GM23338 (cell line): ENCODE measurements around the gene CRYBG3. TPM values are rescaled to one million over a fixed set of nuclear protein-coding genes. Genes with fewer than 3 reads are reported as not detected.

Source experiments
- ATAC-seq: fragments of 200-7000 bp; cut with Tn5 transposase; 3 replicates; pipeline ENCODE4 v1.9.1; 2020
- DNase-seq: peaks from one replicate; pipeline ENCODE4 v3.0.0-alpha.2; 2015; ENCODE audit warnings: low spot score
- H2AFZ ChIP-seq: fragments of 200-600 bp; sonication (generic); 2 replicates; pipeline ENCODE4 v1.8.0; 2016; ENCODE audit warnings: antibody characterized with exemption, mild to moderate bottlenecking, moderate library complexity
- H3F3A ChIP-seq: fragments of 200-600 bp; sonication (generic); replicated peaks from 2 replicates; pipeline ENCODE4 v1.8.0; 2017; ENCODE audit warnings: antibody characterized with exemption, mixed run types, low read depth
- H3K27ac ChIP-seq: fragments of 200-600 bp; sonication (generic); 2 replicates; pipeline ENCODE4 v1.6.1; 2016; ENCODE audit warnings: low read depth
- H3K27me3 ChIP-seq: fragments of 200-600 bp; sonication (generic); 2 replicates; pipeline ENCODE4 v1.8.0; 2016; ENCODE audit warnings: mild to moderate bottlenecking, mixed run types, moderate library complexity; ENCODE audit not compliant: insufficient read depth
- H3K36me3 ChIP-seq: fragments of 200-600 bp; sonication (generic); 2 replicates; pipeline ENCODE4 v1.8.0; 2016; ENCODE audit warnings: mild to moderate bottlenecking; ENCODE audit not compliant: insufficient read depth
- H3K4me1 ChIP-seq: fragments of 200-600 bp; sonication (generic); 2 replicates; pipeline ENCODE4 v1.8.0; 2016; ENCODE audit warnings: mild to moderate bottlenecking, moderate library complexity; ENCODE audit not compliant: insufficient read depth
- H3K4me2 ChIP-seq: fragments of 200-600 bp; sonication (generic); 2 replicates; pipeline ENCODE4 v1.7.1; 2017; ENCODE audit warnings: mixed run types
- H3K4me3 ChIP-seq: fragments of 200-600 bp; sonication (generic); 2 replicates; pipeline ENCODE4 v1.6.1; 2016; ENCODE audit warnings: mixed run types
- H3K79me2 ChIP-seq: fragments of 200-600 bp; sonication (generic); replicated peaks from 2 replicates; pipeline ENCODE4 v1.8.0; 2017; ENCODE audit warnings: mild to moderate bottlenecking; ENCODE audit not compliant: insufficient read depth
- H3K9me2 ChIP-seq: fragments of 200-600 bp; sonication (generic); 2 replicates; pipeline ENCODE4 v1.8.0; 2017; ENCODE audit not compliant: insufficient read depth
- H4K20me1 ChIP-seq: fragments of 200-600 bp; sonication (generic); replicated peaks from 2 replicates; pipeline ENCODE4 v1.8.0; 2017; ENCODE audit warnings: mild to moderate bottlenecking; ENCODE audit not compliant: insufficient read depth
- H3K27ac Mint-ChIP-seq: 2 replicates; pipeline ENCODE4 v1.8.0; 2020; ENCODE audit warnings: inconsistent platforms, mild to moderate bottlenecking, moderate library complexity, mixed read lengths
- H3K27me3 Mint-ChIP-seq: 3 replicates; pipeline ENCODE4 v1.8.0; 2022; ENCODE audit warnings: low read depth, mild to moderate bottlenecking, moderate library complexity, mixed read lengths, inconsistent platforms; ENCODE audit not compliant: insufficient read depth, poor library complexity
- H3K36me3 Mint-ChIP-seq: 3 replicates; pipeline ENCODE4 v1.8.0; 2021; ENCODE audit warnings: low read depth, mild to moderate bottlenecking, inconsistent platforms, moderate library complexity, mixed read lengths
- H3K4me1 Mint-ChIP-seq: 3 replicates; pipeline ENCODE4 v1.8.0; 2020; ENCODE audit warnings: mild to moderate bottlenecking, inconsistent platforms, mixed read lengths
- H3K4me3 Mint-ChIP-seq: 3 replicates; pipeline ENCODE4 v1.8.0; 2021; ENCODE audit warnings: moderate library complexity, mild to moderate bottlenecking, inconsistent platforms, mixed read lengths
- H3K9me3 Mint-ChIP-seq: 3 replicates; pipeline ENCODE4 v1.8.0; 2020; ENCODE audit warnings: moderate library complexity, mild to moderate bottlenecking, inconsistent platforms, mixed read lengths
- CREB1 ChIP-seq: fragments of 250-450 bp; sonication (Bioruptor Pico); IDR thresholded peaks from 2 replicates; pipeline ENCODE4 v1.5.0; 2020; ENCODE audit warnings: low read depth, mild to moderate bottlenecking, moderate library complexity
- CTCF ChIP-seq, 2 experiments: fragments of 200-600 bp in 1 of 2; sonication (generic) in 1 of 2; conservative IDR thresholded peaks; 2 replicates each; pipeline versions ENCODE4 v1.5.1 to v1.6.1; 2016 to 2017; ENCODE audit warnings: antibody characterized with exemption in 2 of 2, low read depth in 2 of 2, mild to moderate bottlenecking in 2 of 2, moderate library complexity in 1 of 2
- EZH2 ChIP-seq: fragments of 200-600 bp; sonication (generic); IDR thresholded peaks from one replicate; pipeline ENCODE4 v1.8.0; 2017; ENCODE audit warnings: antibody characterized with exemption, mild to moderate bottlenecking, low read depth; ENCODE audit not compliant: unreplicated experiment
- EZH2phosphoT487 ChIP-seq: fragments of 200-600 bp; sonication (generic); IDR thresholded peaks from one replicate; pipeline ENCODE4 v1.8.1; 2018; ENCODE audit warnings: antibody characterized with exemption; ENCODE audit not compliant: unreplicated experiment
- JUNB ChIP-seq: IDR thresholded peaks from one replicate; pipeline ENCODE4 v1.6.1; 2016; ENCODE audit warnings: antibody characterized with exemption; ENCODE audit not compliant: unreplicated experiment
- POLR2AphosphoS5 ChIP-seq: IDR thresholded peaks from 2 replicates; pipeline ENCODE4 v1.6.1; 2016; ENCODE audit warnings: antibody characterized with exemption, low read depth
- ZNF331 ChIP-seq: fragments of 250-450 bp; sonication (Bioruptor Pico); IDR thresholded peaks from 2 replicates; pipeline ENCODE4 v1.5.0; 2020; ENCODE audit warnings: low read depth, mild to moderate bottlenecking, moderate library complexity
- polyA plus RNA-seq: library from polyadenylated mRNA; unstranded; fragments of >200 nt; fragmentation: Nextera tagmentation; extraction: Ambion mirVana; gene quantifications from 2 replicates; pipeline ENCODE4 v1.2.1, GENCODE V29; 2016
- total RNA-seq: library from RNA; depleted of rRNA; stranded (reverse); fragments of >200 nt; shearing (Covaris generic); gene quantifications from 2 replicates; pipeline ENCODE4 v1.2.3, GENCODE V29; 2014

Gene CRYBG3
- total and polyA plus RNA-seq, 2 experiments from 2014 or later: 2.3 to 8.9 TPM

GRCh38 chr3:97952872-97953271 lies 131.1 kb downstream of the CRYBG3 start:
- no peak overlapping the region for H3K4me3 ChIP-seq
- H3K4me3 Mint-ChIP-seq: no peak overlapping the region
- no peaks in the 10 kb centered on the region for H3K9me3 Mint-ChIP-seq
- 0 out of 2 replicates have a peak, but pooled peaks cover 3% of the 10 kb centered on the region for H3K36me3 ChIP-seq
- no peaks in the 10 kb centered on the region for H3K79me2 ChIP-seq
- no peaks in the 10 kb centered on the region for H3F3A ChIP-seq
- H2AFZ ChIP-seq: no peak overlapping the region
- no peak for TF ChIP-seq EZH2
- no peak for ATAC-seq
- H4K20me1 ChIP-seq: no peaks in the 10 kb centered on the region; the same call in 1 of the 2 replicates
- no peak overlapping the region for H3K27ac Mint-ChIP-seq
- no peak overlapping the region for H3K27ac ChIP-seq
- no peak overlapping the region for H3K4me2 ChIP-seq
- no peaks in the 10 kb centered on the region for H3K27me3 Mint-ChIP-seq
- H3K36me3 Mint-ChIP-seq: peaks cover 18% of the 10 kb centered on the region
- DNase-seq: no peak
- H3K4me1 ChIP-seq: no peaks in the 10 kb centered on the region
- H3K4me1 Mint-ChIP-seq: peaks cover 3% of the 10 kb centered on the region; the same call in 2 of the 3 replicates
- H3K27me3 ChIP-seq: no peaks in the 10 kb centered on the region
- no peaks in the 10 kb centered on the region for H3K9me2 ChIP-seq

- peak in 1 of 2 experiments; percentile 35; a peak in 1 of 4 replicates for TF ChIP-seq CTCF (conservative IDR thresholded peaks at IDR 0.05; ENCODE audit: low read depth in 2 of 2)
- TF ChIP-seq CREB1: no peak
- no peak overlapping the region for H3K4me3 Mint-ChIP-seq
- no peaks in the 10 kb centered on the region for H3K4me1 ChIP-seq
- no peaks in the 10 kb centered on the region for H3K27me3 Mint-ChIP-seq
- no peak overlapping the region for H2AFZ ChIP-seq
- H4K20me1 ChIP-seq: no peaks in the 10 kb centered on the region; the same call in 1 of the 2 replicates
- ATAC-seq (peak; percentile 47; the same call in 2 of the 3 replicates), DNase-seq (no peak)
- no peaks in the 10 kb centered on the region for H3K9me2 ChIP-seq
- 0 out of 2 replicates have a peak, but pooled peaks cover 3% of the 10 kb centered on the region for H3K36me3 ChIP-seq
- no peaks in the 10 kb centered on the region for H3K9me3 Mint-ChIP-seq
- H3K36me3 Mint-ChIP-seq: peaks cover 10% of the 10 kb centered on the region
- no peak overlapping the region for H3K27ac Mint-ChIP-seq
- no peaks in the 10 kb centered on the region for H3F3A ChIP-seq
- no peaks in the 10 kb centered on the region for H3K79me2 ChIP-seq
- H3K4me3 ChIP-seq: no peak overlapping the region
- H3K27ac ChIP-seq: no peak overlapping the region
- H3K27me3 ChIP-seq: no peaks in the 10 kb centered on the region
- H3K4me1 Mint-ChIP-seq: peaks cover 3% of the 10 kb centered on the region; the same call in 2 of the 3 replicates
- no peak overlapping the region for H3K4me2 ChIP-seq
Observed at GRCh38 chr3:97954228-97954827, 132.5 kb downstream of the CRYBG3 start.

GRCh38 chr3:97956051-97956450 lies 134.2 kb downstream of the CRYBG3 start:
- no peak overlapping the region for H3K27ac ChIP-seq
- Mint-ChIP-seq H3K27ac (no peak overlapping the region), H3K27me3 (no peaks in the 10 kb centered on the region), H3K4me1 (peaks cover 3% of the 10 kb centered on the region; the same call in 2 of the 3 replicates), H3K4me3 (no peak overlapping the region), H3K9me3 (no peaks in the 10 kb centered on the region), H3K36me3 (no peaks in the 10 kb centered on the region; the same call in 1 of the 3 replicates)
- H4K20me1 ChIP-seq: no peaks in the 10 kb centered on the region
- TF ChIP-seq ZNF331 (CRISPR knock-in tag): no peak
- TF ChIP-seq JUNB: no peak
- no peak for TF ChIP-seq EZH2phosphoT487
- TF ChIP-seq POLR2AphosphoS5: no peak
- no peak for TF ChIP-seq EZH2
- H3K4me2 ChIP-seq: no peak overlapping the region
- no peak for DNase-seq
- H3F3A ChIP-seq: no peaks in the 10 kb centered on the region
- no peak overlapping the region for H2AFZ ChIP-seq
- H3K79me2 ChIP-seq: no peaks in the 10 kb centered on the region
- H3K36me3 ChIP-seq: no peaks in the 10 kb centered on the region; the same call in 1 of the 2 replicates
- no peaks in the 10 kb centered on the region for H3K4me1 ChIP-seq
- no peak for ATAC-seq
- no peaks in the 10 kb centered on the region for H3K27me3 ChIP-seq
- no peak overlapping the region for H3K4me3 ChIP-seq
- no peaks in the 10 kb centered on the region for H3K9me2 ChIP-seq
